ENCODE results near the gene PFDN2.

- TF ChIP-seq, protein P1, sequence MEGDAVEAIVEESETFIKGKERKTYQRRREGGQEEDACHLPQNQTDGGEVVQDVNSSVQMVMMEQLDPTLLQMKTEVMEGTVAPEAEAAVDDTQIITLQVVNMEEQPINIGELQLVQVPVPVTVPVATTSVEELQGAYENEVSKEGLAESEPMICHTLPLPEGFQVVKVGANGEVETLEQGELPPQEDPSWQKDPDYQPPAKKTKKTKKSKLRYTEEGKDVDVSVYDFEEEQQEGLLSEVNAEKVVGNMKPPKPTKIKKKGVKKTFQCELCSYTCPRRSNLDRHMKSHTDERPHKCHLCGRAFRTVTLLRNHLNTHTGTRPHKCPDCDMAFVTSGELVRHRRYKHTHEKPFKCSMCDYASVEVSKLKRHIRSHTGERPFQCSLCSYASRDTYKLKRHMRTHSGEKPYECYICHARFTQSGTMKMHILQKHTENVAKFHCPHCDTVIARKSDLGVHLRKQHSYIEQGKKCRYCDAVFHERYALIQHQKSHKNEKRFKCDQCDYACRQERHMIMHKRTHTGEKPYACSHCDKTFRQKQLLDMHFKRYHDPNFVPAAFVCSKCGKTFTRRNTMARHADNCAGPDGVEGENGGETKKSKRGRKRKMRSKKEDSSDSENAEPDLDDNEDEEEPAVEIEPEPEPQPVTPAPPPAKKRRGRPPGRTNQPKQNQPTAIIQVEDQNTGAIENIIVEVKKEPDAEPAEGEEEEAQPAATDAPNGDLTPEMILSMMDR (IDR thresholded peaks at IDR 0.05) = no peak
- TF ChIP-seq POLR2A (IDR thresholded peaks at IDR 0.05) = no peak
- no peak for TF ChIP-seq POLR2AphosphoS5 (IDR thresholded peaks at IDR 0.05)
- TF ChIP-seq EP300 (IDR thresholded peaks at IDR 0.05) = no peak
Measured at GRCh38 chr1:161089938-161090337, 27.9 kb downstream of the PFDN2 start.
